Neural cell (in vitro differentiated cells): ENCODE data around the gene CSH2. TPM values are rescaled to one million over a fixed set of nuclear protein-coding genes. Genes with fewer than 3 reads are reported as not detected.

Experiments
- H2AFZ ChIP-seq: fragments of 200-600, 300-800 bp; sonication (generic), shearing (Covaris generic); 2 replicates; pipeline ENCODE4 v1.6.0; 2014; ENCODE audit warnings: low read depth, mild to moderate bottlenecking, antibody characterized with exemption, low read length, moderate library complexity
- H3F3A ChIP-seq: fragments of 200-600 bp; shearing (Covaris generic); 2 replicates; pipeline ENCODE4 v1.6.1; 2016; ENCODE audit warnings: mild to moderate bottlenecking, moderate library complexity, mixed read lengths, antibody characterized with exemption, low read length; ENCODE audit not compliant: insufficient read depth, poor library complexity, severe bottlenecking
- H3K27ac ChIP-seq: fragments of 200-600, 300-800 bp; sonication (generic), shearing (Covaris generic); 2 replicates; pipeline ENCODE4 v1.5.1; 2014; ENCODE audit warnings: mild to moderate bottlenecking, low read length, moderate library complexity
- H3K27me3 ChIP-seq: fragments of 300-800, 200-600 bp; sonication (generic), shearing (Covaris generic); 2 replicates; pipeline ENCODE4 v1.6.0; 2014; ENCODE audit warnings: mild to moderate bottlenecking, low read depth, low read length, moderate library complexity; ENCODE audit not compliant: insufficient read depth
- H3K36me3 ChIP-seq: fragments of 300-800, 200-600 bp; sonication (generic), shearing (Covaris generic); 2 replicates; pipeline ENCODE4 v1.5.1; 2014; ENCODE audit warnings: mild to moderate bottlenecking, antibody characterized with exemption, low read length, moderate library complexity; ENCODE audit not compliant: insufficient read depth
- H3K4me2 ChIP-seq: fragments of 300-800, 200-600 bp; sonication (generic), shearing (Covaris generic); 2 replicates; pipeline ENCODE4 v1.6.0; 2014; ENCODE audit warnings: mild to moderate bottlenecking, low read length
- H3K4me3 ChIP-seq: fragments of 300-800, 200-600 bp; sonication (generic), shearing (Covaris generic); 2 replicates; pipeline ENCODE4 v1.5.1; 2014; ENCODE audit warnings: mild to moderate bottlenecking, low read length, moderate library complexity
- H3K79me2 ChIP-seq: fragments of 200-600 bp; shearing (Covaris generic); replicated peaks from 2 replicates; pipeline ENCODE4 v1.6.0; 2014; ENCODE audit warnings: mild to moderate bottlenecking, low read length, moderate library complexity; ENCODE audit not compliant: insufficient read depth
- H3K9ac ChIP-seq: fragments of 300-800, 200-600 bp; sonication (generic), shearing (Covaris generic); 2 replicates; pipeline ENCODE4 v1.6.1; 2016; ENCODE audit warnings: mild to moderate bottlenecking, low read length, mixed read lengths
- H3K9me2 ChIP-seq: fragments of 200-600 bp; shearing (Covaris generic); 2 replicates; pipeline ENCODE4 v1.6.1; 2016; ENCODE audit warnings: mild to moderate bottlenecking, low read length, mixed read lengths; ENCODE audit not compliant: insufficient read depth
- H3K9me3 ChIP-seq: fragments of 200-600, 300-800 bp; sonication (generic), shearing (Covaris generic); 2 replicates; pipeline ENCODE4 v1.6.1; 2016; ENCODE audit warnings: mild to moderate bottlenecking, mixed run types, low read length, moderate library complexity, mixed read lengths
- H4K20me1 ChIP-seq: fragments of 200-600 bp; shearing (Covaris generic); 2 replicates; pipeline ENCODE4 v1.6.1; 2016; ENCODE audit warnings: mild to moderate bottlenecking, mixed run types; ENCODE audit not compliant: insufficient read depth
- EP300 ChIP-seq: fragments of 450-650 bp; conservative IDR thresholded peaks from 2 replicates; pipeline ENCODE4 v1.6.1; 2014; ENCODE audit warnings: antibody characterized with exemption, mild to moderate bottlenecking, moderate library complexity; ENCODE audit not compliant: poor library complexity, severe bottlenecking
- EZH2 ChIP-seq: fragments of 200-600, 300-800 bp; shearing (Covaris generic), sonication (generic); IDR thresholded peaks from 2 replicates; pipeline ENCODE4 v1.6.1; 2014; ENCODE audit warnings: antibody characterized with exemption, low read length, borderline replicate concordance, mild to moderate bottlenecking; ENCODE audit not compliant: insufficient read depth, poor library complexity, severe bottlenecking
- MXI1 ChIP-seq: fragments of 450-650 bp; conservative IDR thresholded peaks from 2 replicates; pipeline ENCODE4 v1.6.1; 2014; ENCODE audit warnings: antibody characterized with exemption, mild to moderate bottlenecking; ENCODE audit not compliant: poor library complexity, severe bottlenecking
- POLR2AphosphoS5 ChIP-seq: IDR thresholded peaks from 2 replicates; pipeline ENCODE4 v1.6.1; 2012
- RAD21 ChIP-seq: fragments of 450-650 bp; conservative IDR thresholded peaks from 2 replicates; pipeline ENCODE4 v1.6.1; 2014; ENCODE audit warnings: antibody characterized with exemption, mild to moderate bottlenecking, moderate library complexity
- SMC3 ChIP-seq: fragments of 450-650 bp; conservative IDR thresholded peaks from 2 replicates; pipeline ENCODE4 v1.6.1; 2014; ENCODE audit warnings: antibody characterized with exemption, mild to moderate bottlenecking, moderate library complexity; ENCODE audit not compliant: poor library complexity
- TAF1 ChIP-seq: IDR thresholded peaks from 2 replicates; pipeline ENCODE4 v1.6.1; 2012; ENCODE audit warnings: low read depth
- polyA plus RNA-seq: library from polyadenylated mRNA; depleted of rRNA; stranded (reverse); fragments of >200 nt; gene quantifications from 2 replicates; pipeline ENCODE4 v1.2.3, GENCODE V29; 2014
- TF ChIP-seq, protein P1 (sequence below): IDR thresholded peaks from 2 replicates; pipeline ENCODE4 v1.6.1; 2012; ENCODE audit warnings: borderline replicate concordance
- TF ChIP-seq, protein P2 (sequence below): fragments of 450-650 bp; IDR thresholded peaks from 2 replicates; pipeline ENCODE4 v1.5.1; 2014; ENCODE audit warnings: antibody characterized with exemption, mild to moderate bottlenecking, moderate library complexity; ENCODE audit not compliant: poor library complexity, severe bottlenecking

Gene CSH2
- polyA plus RNA-seq, 1 donor from 2014 or later, result not detected

DNA sequence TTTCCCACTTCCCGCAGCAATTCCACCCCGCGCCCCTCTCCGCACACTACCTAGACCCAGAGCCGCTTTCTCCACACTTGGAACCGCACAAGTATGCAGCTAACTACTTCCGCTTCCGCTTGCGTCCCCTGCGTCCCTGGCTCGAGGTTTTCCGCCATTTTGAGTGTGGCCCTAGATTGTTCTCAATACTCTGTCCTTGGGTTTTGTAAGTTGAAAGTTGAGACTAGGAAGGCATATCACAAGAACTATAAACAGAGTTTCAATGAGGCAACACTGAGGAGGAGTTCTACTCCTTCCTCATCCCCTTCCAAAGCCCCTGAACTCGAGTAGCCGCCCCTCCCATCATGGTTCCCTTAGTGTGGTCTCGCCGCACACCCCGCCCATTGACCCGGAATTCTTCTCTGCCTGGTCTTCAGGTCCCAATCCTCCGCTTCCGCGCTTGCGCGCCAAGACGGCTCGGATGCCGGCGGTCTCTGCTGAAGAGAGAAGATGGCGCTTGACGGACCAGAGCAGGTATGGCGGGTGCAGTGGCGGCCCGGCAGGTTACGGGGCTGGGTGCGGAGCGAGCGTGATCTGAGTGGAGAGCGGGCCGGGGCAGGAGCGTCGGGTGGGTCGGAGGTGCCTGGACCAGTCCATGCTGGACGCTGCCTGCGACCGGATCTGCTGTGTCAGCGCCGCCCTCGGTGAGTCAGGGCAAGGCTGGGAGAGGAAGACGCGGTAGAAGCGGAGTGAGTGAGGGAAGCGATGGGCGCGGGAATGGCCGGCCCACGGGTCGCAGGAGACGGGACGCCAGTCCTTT is 46.3 kb downstream of the CSH2 start, which contains the start of the genes FTSJ3 and PSMC5:
Gene FTSJ3, minus strand, starts transcription at position 662 of the 799 bp plus-strand sequence. CDS start 761 bp downstream, outside the sequence.
Gene PSMC5, plus strand, starts transcription at position 430 of the 799 bp plus-strand sequence. Its CDS starts 60 bp downstream, at position 490.
- TF ChIP-seq POLR2AphosphoS5 (peak; percentile 96), SMC3 (peak; percentile 33), TAF1 (peak; percentile 71), EZH2 (no peak), MXI1 (peak; percentile 78), EP300 (peak; percentile 29), RAD21 (peak; percentile 27)
- TF ChIP-seq, protein P1, sequence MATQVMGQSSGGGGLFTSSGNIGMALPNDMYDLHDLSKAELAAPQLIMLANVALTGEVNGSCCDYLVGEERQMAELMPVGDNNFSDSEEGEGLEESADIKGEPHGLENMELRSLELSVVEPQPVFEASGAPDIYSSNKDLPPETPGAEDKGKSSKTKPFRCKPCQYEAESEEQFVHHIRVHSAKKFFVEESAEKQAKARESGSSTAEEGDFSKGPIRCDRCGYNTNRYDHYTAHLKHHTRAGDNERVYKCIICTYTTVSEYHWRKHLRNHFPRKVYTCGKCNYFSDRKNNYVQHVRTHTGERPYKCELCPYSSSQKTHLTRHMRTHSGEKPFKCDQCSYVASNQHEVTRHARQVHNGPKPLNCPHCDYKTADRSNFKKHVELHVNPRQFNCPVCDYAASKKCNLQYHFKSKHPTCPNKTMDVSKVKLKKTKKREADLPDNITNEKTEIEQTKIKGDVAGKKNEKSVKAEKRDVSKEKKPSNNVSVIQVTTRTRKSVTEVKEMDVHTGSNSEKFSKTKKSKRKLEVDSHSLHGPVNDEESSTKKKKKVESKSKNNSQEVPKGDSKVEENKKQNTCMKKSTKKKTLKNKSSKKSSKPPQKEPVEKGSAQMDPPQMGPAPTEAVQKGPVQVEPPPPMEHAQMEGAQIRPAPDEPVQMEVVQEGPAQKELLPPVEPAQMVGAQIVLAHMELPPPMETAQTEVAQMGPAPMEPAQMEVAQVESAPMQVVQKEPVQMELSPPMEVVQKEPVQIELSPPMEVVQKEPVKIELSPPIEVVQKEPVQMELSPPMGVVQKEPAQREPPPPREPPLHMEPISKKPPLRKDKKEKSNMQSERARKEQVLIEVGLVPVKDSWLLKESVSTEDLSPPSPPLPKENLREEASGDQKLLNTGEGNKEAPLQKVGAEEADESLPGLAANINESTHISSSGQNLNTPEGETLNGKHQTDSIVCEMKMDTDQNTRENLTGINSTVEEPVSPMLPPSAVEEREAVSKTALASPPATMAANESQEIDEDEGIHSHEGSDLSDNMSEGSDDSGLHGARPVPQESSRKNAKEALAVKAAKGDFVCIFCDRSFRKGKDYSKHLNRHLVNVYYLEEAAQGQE, result peak; percentile 84
- TF ChIP-seq, protein P2, sequence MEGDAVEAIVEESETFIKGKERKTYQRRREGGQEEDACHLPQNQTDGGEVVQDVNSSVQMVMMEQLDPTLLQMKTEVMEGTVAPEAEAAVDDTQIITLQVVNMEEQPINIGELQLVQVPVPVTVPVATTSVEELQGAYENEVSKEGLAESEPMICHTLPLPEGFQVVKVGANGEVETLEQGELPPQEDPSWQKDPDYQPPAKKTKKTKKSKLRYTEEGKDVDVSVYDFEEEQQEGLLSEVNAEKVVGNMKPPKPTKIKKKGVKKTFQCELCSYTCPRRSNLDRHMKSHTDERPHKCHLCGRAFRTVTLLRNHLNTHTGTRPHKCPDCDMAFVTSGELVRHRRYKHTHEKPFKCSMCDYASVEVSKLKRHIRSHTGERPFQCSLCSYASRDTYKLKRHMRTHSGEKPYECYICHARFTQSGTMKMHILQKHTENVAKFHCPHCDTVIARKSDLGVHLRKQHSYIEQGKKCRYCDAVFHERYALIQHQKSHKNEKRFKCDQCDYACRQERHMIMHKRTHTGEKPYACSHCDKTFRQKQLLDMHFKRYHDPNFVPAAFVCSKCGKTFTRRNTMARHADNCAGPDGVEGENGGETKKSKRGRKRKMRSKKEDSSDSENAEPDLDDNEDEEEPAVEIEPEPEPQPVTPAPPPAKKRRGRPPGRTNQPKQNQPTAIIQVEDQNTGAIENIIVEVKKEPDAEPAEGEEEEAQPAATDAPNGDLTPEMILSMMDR, result peak; percentile 93
- H3K9me2 ChIP-seq, result no peaks in the 10 kb centered on the region
- no peaks in the 10 kb centered on the region for H3K27me3 ChIP-seq
- peak within 1 kb of the TSS; percentile 90 for H3K4me3 ChIP-seq
- peak within 1 kb of the TSS; percentile 100 for H3K4me2 ChIP-seq
- H3K79me2 ChIP-seq, result peaks cover 26% of the 10 kb centered on the region
- H2AFZ ChIP-seq, result peak within 1 kb of the TSS; percentile 79
- H4K20me1 ChIP-seq, result no peaks in the 10 kb centered on the region
- H3K36me3 ChIP-seq, result no peaks in the 10 kb centered on the region
- no peaks in the 10 kb centered on the region for H3K9me3 ChIP-seq
- H3K9ac ChIP-seq, result peak within 1 kb of the TSS; percentile 90
- peak within 1 kb of the TSS; percentile 93 for H3K27ac ChIP-seq
- peaks cover 4% of the 10 kb centered on the region for H3F3A ChIP-seq

DNA sequence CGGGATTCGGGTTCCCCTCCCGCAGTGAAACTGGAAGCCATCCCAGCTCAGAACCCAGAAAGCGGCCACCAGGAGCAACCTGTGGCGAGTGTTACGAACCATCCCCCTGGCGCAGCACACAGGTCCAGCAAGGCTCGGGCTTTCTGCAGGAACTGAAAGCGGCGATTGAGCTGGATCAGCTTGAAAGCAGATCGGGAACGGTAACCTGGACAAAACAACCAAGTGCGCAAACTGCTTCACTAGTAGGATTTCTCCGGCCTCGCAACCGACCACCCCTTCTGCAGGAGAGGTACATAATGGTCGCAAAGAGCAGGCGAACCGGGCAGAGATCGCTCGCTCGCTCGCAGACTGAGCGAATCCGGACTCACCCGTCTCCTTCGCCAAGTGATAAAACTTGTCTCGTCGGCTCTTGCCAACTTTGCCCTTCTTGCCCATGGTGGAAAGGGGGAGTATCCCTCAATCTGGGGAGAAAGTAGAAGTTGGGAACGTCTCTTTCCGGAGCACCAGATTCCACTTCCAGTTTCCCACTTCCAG is 46.9 kb downstream of the CSH2 start:
- peak overlapping the region; percentile 79 for H3K4me2 ChIP-seq
- H3K27ac ChIP-seq, result peak overlapping the region; percentile 93
- no peaks in the 10 kb centered on the region for H3K36me3 ChIP-seq
- H3K9me3 ChIP-seq, result no peaks in the 10 kb centered on the region
- peak overlapping the region; percentile 90 for H3K9ac ChIP-seq
- no peaks in the 10 kb centered on the region for H3K9me2 ChIP-seq
- TF ChIP-seq SMC3, result no peak
- TF ChIP-seq, protein P1, result no peak
- TF ChIP-seq RAD21, result no peak
- no peak for TF ChIP-seq EP300
- TF ChIP-seq EZH2, result no peak
- TF ChIP-seq POLR2AphosphoS5, result no peak
- no peak for TF ChIP-seq TAF1
- TF ChIP-seq, protein P2, result no peak
- no peak for TF ChIP-seq MXI1
- peak overlapping the region; percentile 58 for H2AFZ ChIP-seq
- H4K20me1 ChIP-seq, result no peaks in the 10 kb centered on the region
- H3K27me3 ChIP-seq, result no peaks in the 10 kb centered on the region
- H3K4me3 ChIP-seq, result peak overlapping the region; percentile 90
- H3K79me2 ChIP-seq, result peaks cover 26% of the 10 kb centered on the region
- H3F3A ChIP-seq, result peaks cover 4% of the 10 kb centered on the region
